Smooth muscle cell (in vitro differentiated cells): ENCODE results near the gene ZNF84. TPM values are rescaled to one million over a fixed set of nuclear protein-coding genes. Genes with fewer than 3 reads are reported as not detected.
A peak's percentile ranks its signal among the peaks of the same experiment; 100 is the strongest.

Experiments used
- DNase-seq: peaks from one replicate; lab custom pipeline; 2025; ENCODE audit not compliant: unreplicated experiment; lab: John Stamatoyannopoulos, UW
- H2AFZ ChIP-seq: fragments of 200-600 bp; sonication (generic); 2 replicates; pipeline ENCODE4 v1.6.0; 2016; ENCODE audit warnings: antibody characterized with exemption, low read depth, mild to moderate bottlenecking
- H3F3A ChIP-seq: fragments of 200-600 bp; sonication (generic); 2 replicates; pipeline ENCODE4 v1.6.0; 2017; ENCODE audit warnings: antibody characterized with exemption, low read depth
- H3K27ac ChIP-seq: fragments of 200-600 bp; sonication (generic); 2 replicates; pipeline ENCODE4 v1.5.1; 2016; ENCODE audit warnings: low read depth, mild to moderate bottlenecking
- H3K27me3 ChIP-seq: fragments of 200-600 bp; sonication (generic); 2 replicates; pipeline ENCODE4 v1.6.1; 2016; ENCODE audit warnings: low read depth, mild to moderate bottlenecking
- H3K36me3 ChIP-seq: fragments of 200-600 bp; sonication (generic); 2 replicates; pipeline ENCODE4 v1.5.1; 2016; ENCODE audit warnings: low read depth
- H3K4me1 ChIP-seq: fragments of 200-600 bp; sonication (generic); 2 replicates; pipeline ENCODE4 v1.5.1; 2016; ENCODE audit warnings: low read depth
- H3K4me2 ChIP-seq: fragments of 200-600 bp; sonication (generic); 2 replicates; pipeline ENCODE4 v1.6.0; 2016; ENCODE audit warnings: mild to moderate bottlenecking
- H3K4me3 ChIP-seq: fragments of 200-600 bp; sonication (generic); 2 replicates; pipeline ENCODE4 v1.5.1; 2016; ENCODE audit warnings: mild to moderate bottlenecking
- H3K79me2 ChIP-seq: fragments of 200-600 bp; sonication (generic); 2 replicates; pipeline ENCODE4 v1.6.0; 2016; ENCODE audit warnings: low read depth, mild to moderate bottlenecking
- H3K9ac ChIP-seq: fragments of 200-600 bp; sonication (generic); 2 replicates; pipeline ENCODE4 v1.6.0; 2016; ENCODE audit warnings: low read depth
- H3K9me3 ChIP-seq: fragments of 200-600 bp; sonication (generic); replicated peaks from 2 replicates; pipeline ENCODE4 v1.5.1; 2016; ENCODE audit warnings: low read depth
- H4K20me1 ChIP-seq: fragments of 200-600 bp; sonication (generic); 2 replicates; pipeline ENCODE4 v1.6.0; 2016; ENCODE audit warnings: low read depth
- WGBS: methylation state at CpG from one replicate; pipeline ENCODE4 v1.1.7; 2016; ENCODE audit warnings: low lambda C conversion rate; 5-methylcytosine and 5-hydroxymethylcytosine counted together
- polyA plus RNA-seq: library from polyadenylated mRNA; unstranded; fragments of >200 nt; fragmentation: Nextera tagmentation; extraction: Ambion mirVana; gene quantifications from 2 replicates; pipeline ENCODE4 v1.2.1, GENCODE V29; 2016
- total RNA-seq: library from RNA; depleted of rRNA; stranded (reverse); fragments of >200 nt; gene quantifications from 2 replicates; pipeline ENCODE4 v1.2.3, GENCODE V29; 2014
- TF ChIP-seq, protein P1 (sequence below): fragments of 200-600 bp; sonication (generic); IDR thresholded peaks from 2 replicates; pipeline ENCODE4 v1.5.1; 2017; ENCODE audit warnings: borderline replicate concordance, mild to moderate bottlenecking, antibody characterized with exemption; ENCODE audit not compliant: insufficient read depth, poor library complexity, severe bottlenecking

ZNF84 gene
- total and polyA plus RNA-seq, 2 experiments from 2014 or later, result 12.1 to 28.5 TPM

GRCh38 chr12:133023566-133023965, 13.7 kb upstream of the ZNF84 start:
- no peaks in the 10 kb centered on the region for H3K27me3 ChIP-seq
- TF ChIP-seq, protein P1, sequence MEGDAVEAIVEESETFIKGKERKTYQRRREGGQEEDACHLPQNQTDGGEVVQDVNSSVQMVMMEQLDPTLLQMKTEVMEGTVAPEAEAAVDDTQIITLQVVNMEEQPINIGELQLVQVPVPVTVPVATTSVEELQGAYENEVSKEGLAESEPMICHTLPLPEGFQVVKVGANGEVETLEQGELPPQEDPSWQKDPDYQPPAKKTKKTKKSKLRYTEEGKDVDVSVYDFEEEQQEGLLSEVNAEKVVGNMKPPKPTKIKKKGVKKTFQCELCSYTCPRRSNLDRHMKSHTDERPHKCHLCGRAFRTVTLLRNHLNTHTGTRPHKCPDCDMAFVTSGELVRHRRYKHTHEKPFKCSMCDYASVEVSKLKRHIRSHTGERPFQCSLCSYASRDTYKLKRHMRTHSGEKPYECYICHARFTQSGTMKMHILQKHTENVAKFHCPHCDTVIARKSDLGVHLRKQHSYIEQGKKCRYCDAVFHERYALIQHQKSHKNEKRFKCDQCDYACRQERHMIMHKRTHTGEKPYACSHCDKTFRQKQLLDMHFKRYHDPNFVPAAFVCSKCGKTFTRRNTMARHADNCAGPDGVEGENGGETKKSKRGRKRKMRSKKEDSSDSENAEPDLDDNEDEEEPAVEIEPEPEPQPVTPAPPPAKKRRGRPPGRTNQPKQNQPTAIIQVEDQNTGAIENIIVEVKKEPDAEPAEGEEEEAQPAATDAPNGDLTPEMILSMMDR, result no peak
- H4K20me1 ChIP-seq, result no peaks in the 10 kb centered on the region
- no peaks in the 10 kb centered on the region for H3K4me1 ChIP-seq
- no peak overlapping the region for H2AFZ ChIP-seq
- H3F3A ChIP-seq, result no peaks in the 10 kb centered on the region
- WGBS, result 91% methylated on average over 2 of the region's 2 CpGs
- H3K79me2 ChIP-seq, result no peaks in the 10 kb centered on the region
- H3K9ac ChIP-seq, result no peak overlapping the region
- no peak for DNase-seq
- no peak overlapping the region for H3K4me3 ChIP-seq
- no peak overlapping the region for H3K4me2 ChIP-seq
- no peaks in the 10 kb centered on the region for H3K36me3 ChIP-seq
- no peak overlapping the region for H3K27ac ChIP-seq
- peaks cover 14% of the 10 kb centered on the region for H3K9me3 ChIP-seq

DNA sequence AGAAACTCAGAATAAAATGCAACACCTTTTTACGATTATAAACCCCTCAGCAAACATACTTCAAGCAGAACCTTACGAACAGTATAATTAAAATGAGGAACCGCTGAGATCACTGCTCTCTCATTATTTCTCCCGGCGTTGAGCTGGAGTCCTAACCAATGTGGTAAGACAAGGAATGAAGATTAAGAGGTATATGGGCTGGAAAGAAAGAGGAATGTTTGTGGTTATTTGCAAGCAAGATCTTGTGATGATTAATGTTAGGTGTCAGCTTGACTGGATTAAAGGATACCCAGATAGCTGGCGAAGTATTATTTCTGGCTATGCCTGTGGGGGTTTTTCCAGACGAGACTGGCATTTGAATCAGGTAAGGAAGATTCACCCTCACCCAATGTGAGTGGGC, 10.3 kb upstream of the ZNF84 start:
- no peak for DNase-seq
- WGBS, result 82% methylated on average over 7 of the region's 7 CpGs
- Histone ChIP-seq H3K9ac (no peak overlapping the region), H3F3A (no peaks in the 10 kb centered on the region), H4K20me1 (no peaks in the 10 kb centered on the region), H2AFZ (no peak overlapping the region), H3K9me3 (peaks cover 9% of the 10 kb centered on the region), H3K27ac (no peak overlapping the region), H3K36me3 (no peaks in the 10 kb centered on the region), H3K4me1 (no peaks in the 10 kb centered on the region), H3K27me3 (no peaks in the 10 kb centered on the region), H3K79me2 (no peaks in the 10 kb centered on the region), H3K4me3 (no peak overlapping the region), H3K4me2 (no peak overlapping the region)
- TF ChIP-seq, protein P1, result no peak

- TF ChIP-seq, protein P1, result no peak
- Histone ChIP-seq H3K36me3 (peaks cover 42% of the 10 kb centered on the region), H3K27me3 (no peaks in the 10 kb centered on the region), H3K9me3 (peaks cover 42% of the 10 kb centered on the region), H4K20me1 (no peaks in the 10 kb centered on the region), H3F3A (no peaks in the 10 kb centered on the region), H3K27ac (peak overlapping the region; percentile 80), H3K4me1 (peaks cover 7% of the 10 kb centered on the region), H3K79me2 (peaks cover 54% of the 10 kb centered on the region), H3K4me2 (peak overlapping the region; percentile 93), H3K9ac (peak overlapping the region; percentile 88), H2AFZ (no peak overlapping the region), H3K4me3 (peak overlapping the region; percentile 77)
- DNase-seq, result no peak
- WGBS, result 65% methylated on average over 4 of the region's 4 CpGs
Measured at GRCh38 chr12:133038118-133038709, 905 bp downstream of the ZNF84 start.

DNA sequence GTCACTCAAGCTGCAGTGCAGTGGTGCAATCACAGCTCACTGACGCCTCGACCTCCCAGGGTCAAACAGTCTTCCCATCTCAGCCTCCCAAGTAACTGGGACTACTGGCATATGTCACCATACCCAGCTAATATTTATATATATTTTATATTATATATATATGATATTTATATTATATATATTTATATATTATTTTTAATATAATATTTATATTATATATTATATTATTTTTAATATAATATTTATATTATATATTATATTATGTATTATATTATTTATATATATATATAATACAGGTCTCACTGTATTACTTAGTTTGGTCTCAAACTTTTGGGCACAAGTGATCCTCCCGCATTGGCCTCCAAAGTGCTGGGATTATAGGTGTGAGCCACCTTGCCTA, 9.4 kb downstream of the ZNF84 start:
- H3K4me3 ChIP-seq, result peak overlapping the region; percentile 8
- H3K9me3 ChIP-seq, result peaks cover 98% of the 10 kb centered on the region
- peaks cover 96% of the 10 kb centered on the region for H3K36me3 ChIP-seq
- no peak overlapping the region for H3K27ac ChIP-seq
- TF ChIP-seq, protein P1, result no peak
- H3F3A ChIP-seq, result no peaks in the 10 kb centered on the region
- H3K4me2 ChIP-seq, result no peak overlapping the region
- no peaks in the 10 kb centered on the region for H3K27me3 ChIP-seq
- H4K20me1 ChIP-seq, result no peaks in the 10 kb centered on the region
- H3K4me1 ChIP-seq, result no peaks in the 10 kb centered on the region
- H2AFZ ChIP-seq, result no peak overlapping the region
- no peak for DNase-seq
- no peak overlapping the region for H3K9ac ChIP-seq
- H3K79me2 ChIP-seq, result peaks cover 56% of the 10 kb centered on the region
- WGBS, result over 99% methylated on average over 3 of the region's 3 CpGs
